Peyer's patch (tissue), 4 donors: Measurements from ENCODE around the gene ZNF362.
"Not testable (repeated sequence)": the region's sequence is repeated elsewhere in the genome, so short reads cannot be mapped to it uniquely, and the experiment has no call there.

Experiments
- POLR2A ChIP-seq, 2 donors: fragments of 450-650 bp; IDR thresholded peaks; one replicate each; pipeline ENCODE4 v1.5.1; 2017; ENCODE audit warnings: antibody characterized with exemption in 2 of 2, mild to moderate bottlenecking in 2 of 2, moderate library complexity in 2 of 2
- TF ChIP-seq, protein P1 (sequence below), 6 experiments: fragments of 450-650 bp in 4 of 6; fragments of 200-600 bp in 2 of 6; sonication (generic) in 1 of 6; IDR thresholded peaks; one replicate each; pipeline ENCODE4 v1.5.1; 2017 to 2019; ENCODE audit warnings: antibody characterized with exemption in 6 of 6, mild to moderate bottlenecking in 3 of 6, moderate library complexity in 1 of 6

DNA sequence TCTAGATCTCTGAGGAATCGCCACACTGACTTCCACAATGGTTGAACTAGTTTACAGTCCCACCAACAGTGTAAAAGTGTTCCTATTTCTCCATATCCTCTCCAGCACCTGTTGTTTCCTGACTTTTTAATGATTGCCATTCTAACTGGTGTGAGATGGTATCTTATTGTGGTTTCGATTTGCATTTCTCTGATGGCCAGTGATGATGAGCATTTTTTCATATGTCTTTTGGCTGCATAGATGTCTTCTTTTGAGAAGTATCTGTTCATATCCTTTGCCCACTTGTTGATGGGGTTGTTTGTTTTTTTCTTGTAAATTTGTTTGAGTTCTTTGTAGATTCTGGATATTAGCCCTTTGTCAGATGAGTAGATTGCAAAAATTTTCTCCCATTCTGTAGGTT is 34.3 kb downstream of the ZNF362 start:
- TF ChIP-seq, protein P1, sequence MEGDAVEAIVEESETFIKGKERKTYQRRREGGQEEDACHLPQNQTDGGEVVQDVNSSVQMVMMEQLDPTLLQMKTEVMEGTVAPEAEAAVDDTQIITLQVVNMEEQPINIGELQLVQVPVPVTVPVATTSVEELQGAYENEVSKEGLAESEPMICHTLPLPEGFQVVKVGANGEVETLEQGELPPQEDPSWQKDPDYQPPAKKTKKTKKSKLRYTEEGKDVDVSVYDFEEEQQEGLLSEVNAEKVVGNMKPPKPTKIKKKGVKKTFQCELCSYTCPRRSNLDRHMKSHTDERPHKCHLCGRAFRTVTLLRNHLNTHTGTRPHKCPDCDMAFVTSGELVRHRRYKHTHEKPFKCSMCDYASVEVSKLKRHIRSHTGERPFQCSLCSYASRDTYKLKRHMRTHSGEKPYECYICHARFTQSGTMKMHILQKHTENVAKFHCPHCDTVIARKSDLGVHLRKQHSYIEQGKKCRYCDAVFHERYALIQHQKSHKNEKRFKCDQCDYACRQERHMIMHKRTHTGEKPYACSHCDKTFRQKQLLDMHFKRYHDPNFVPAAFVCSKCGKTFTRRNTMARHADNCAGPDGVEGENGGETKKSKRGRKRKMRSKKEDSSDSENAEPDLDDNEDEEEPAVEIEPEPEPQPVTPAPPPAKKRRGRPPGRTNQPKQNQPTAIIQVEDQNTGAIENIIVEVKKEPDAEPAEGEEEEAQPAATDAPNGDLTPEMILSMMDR (IDR thresholded peaks at IDR 0.05) = not testable (repeated sequence)
- TF ChIP-seq POLR2A (IDR thresholded peaks at IDR 0.05) = not testable (repeated sequence)
